ENCODE measurements around the gene ADD1.

The ADD1 gene

DNA sequence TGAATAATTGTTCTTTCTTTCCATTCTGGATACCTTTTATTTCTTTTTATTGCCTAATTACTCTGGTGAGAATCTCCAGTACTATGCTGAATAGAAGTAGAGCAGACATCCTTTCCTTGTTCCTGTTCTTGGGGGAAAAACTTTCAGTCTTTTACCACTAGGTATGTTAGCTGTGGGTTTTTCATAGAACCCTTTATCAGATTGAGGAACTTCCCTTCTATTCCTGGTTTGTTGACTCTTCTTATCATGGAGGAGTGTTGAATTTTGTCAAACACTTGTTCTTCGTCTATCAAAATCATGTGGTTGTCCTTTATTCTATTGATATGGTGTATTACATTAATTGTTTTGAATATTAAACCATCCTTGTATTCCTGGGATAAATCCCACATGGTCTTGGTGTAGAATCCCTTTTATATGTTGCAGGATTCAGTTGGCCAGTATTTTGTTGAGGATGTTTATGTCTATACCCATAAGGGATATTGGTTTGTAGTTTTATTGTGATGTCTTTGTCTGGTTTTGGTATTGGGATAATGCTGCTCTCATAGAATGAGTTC is 27.2 kb upstream of the ADD1 start:
- no peaks in the 10 kb centered on the region for H3K79me2 ChIP-seq (ENCODE audit: control insufficient read depth, low read length)
- peaks cover 10% of the 10 kb centered on the region for H3F3A ChIP-seq (ENCODE audit: control insufficient read depth, insufficient read depth)
- H4K20me1 ChIP-seq (ENCODE audit: control insufficient read depth, insufficient read depth, low read depth, low read length): no peaks in the 10 kb centered on the region
- H3K4me3 ChIP-seq (ENCODE audit: low read length): no peak overlapping the region
- H3K4me1 ChIP-seq (ENCODE audit: control insufficient read depth, low read length): peaks cover 43% of the 10 kb centered on the region
- H3K27ac ChIP-seq (ENCODE audit: low read depth, low read length): no peak overlapping the region
- 0 out of 2 replicates have a peak, but pooled peaks cover 4% of the 10 kb centered on the region for H3K9me3 ChIP-seq (ENCODE audit: control insufficient read depth, insufficient read depth, low read length)
- no peak for TF ChIP-seq EZH2phosphoT487 (IDR thresholded peaks at IDR 0.05; ENCODE audit: borderline replicate concordance, low read length)
- TF ChIP-seq, protein P1, sequence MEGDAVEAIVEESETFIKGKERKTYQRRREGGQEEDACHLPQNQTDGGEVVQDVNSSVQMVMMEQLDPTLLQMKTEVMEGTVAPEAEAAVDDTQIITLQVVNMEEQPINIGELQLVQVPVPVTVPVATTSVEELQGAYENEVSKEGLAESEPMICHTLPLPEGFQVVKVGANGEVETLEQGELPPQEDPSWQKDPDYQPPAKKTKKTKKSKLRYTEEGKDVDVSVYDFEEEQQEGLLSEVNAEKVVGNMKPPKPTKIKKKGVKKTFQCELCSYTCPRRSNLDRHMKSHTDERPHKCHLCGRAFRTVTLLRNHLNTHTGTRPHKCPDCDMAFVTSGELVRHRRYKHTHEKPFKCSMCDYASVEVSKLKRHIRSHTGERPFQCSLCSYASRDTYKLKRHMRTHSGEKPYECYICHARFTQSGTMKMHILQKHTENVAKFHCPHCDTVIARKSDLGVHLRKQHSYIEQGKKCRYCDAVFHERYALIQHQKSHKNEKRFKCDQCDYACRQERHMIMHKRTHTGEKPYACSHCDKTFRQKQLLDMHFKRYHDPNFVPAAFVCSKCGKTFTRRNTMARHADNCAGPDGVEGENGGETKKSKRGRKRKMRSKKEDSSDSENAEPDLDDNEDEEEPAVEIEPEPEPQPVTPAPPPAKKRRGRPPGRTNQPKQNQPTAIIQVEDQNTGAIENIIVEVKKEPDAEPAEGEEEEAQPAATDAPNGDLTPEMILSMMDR (IDR thresholded peaks at IDR 0.05; ENCODE audit: low read depth, low read length, poor library complexity, severe bottlenecking): no peak
- H3K27me3 ChIP-seq (ENCODE audit: control insufficient read depth, low read length): peaks cover 31% of the 10 kb centered on the region
- H3K36me3 ChIP-seq (ENCODE audit: control insufficient read depth, low read length): no peaks in the 10 kb centered on the region
- H3K9me2 ChIP-seq (replicated peaks; ENCODE audit: control insufficient read depth, low read length): no peaks in the 10 kb centered on the region
- H3K4me2 ChIP-seq (ENCODE audit: low read length): no peak overlapping the region

DNA sequence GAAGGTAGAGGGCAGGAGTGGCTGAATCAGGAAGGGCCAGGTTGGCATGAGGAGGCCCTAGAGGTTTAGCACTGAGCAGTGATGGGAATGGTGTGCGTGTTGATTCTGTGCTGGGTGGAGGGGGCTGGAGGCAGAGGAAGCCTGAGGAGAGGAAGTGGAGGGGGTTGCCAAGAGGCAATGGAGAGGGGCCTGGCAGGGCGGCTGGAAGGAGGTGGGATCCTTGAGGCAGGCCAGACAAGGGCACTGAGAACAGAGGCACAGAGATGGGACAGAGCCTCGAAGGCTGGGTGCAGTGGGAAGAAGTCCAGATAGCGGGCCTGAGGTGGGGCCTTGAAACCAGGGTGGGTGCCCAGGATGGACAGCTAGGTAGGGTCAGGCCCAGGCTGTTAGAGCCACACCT is 26.5 kb upstream of the ADD1 start:
- 0 out of 2 replicates have a peak, but pooled peaks cover 7% of the 10 kb centered on the region for H3F3A ChIP-seq (ENCODE audit: control insufficient read depth, insufficient read depth)
- H3K9me2 ChIP-seq (replicated peaks; ENCODE audit: control insufficient read depth, low read length): no peaks in the 10 kb centered on the region
- no peak overlapping the region for H3K27ac ChIP-seq (ENCODE audit: low read depth, low read length)
- no peaks in the 10 kb centered on the region for H3K79me2 ChIP-seq (ENCODE audit: control insufficient read depth, low read length)
- H3K4me2 ChIP-seq (ENCODE audit: low read length): no peak overlapping the region
- no peak for TF ChIP-seq EZH2phosphoT487 (IDR thresholded peaks at IDR 0.05; ENCODE audit: borderline replicate concordance, low read length)
- TF ChIP-seq, protein P1 (IDR thresholded peaks at IDR 0.05; ENCODE audit: low read depth, low read length, poor library complexity, severe bottlenecking): no peak
- H3K27me3 ChIP-seq (ENCODE audit: control insufficient read depth, low read length): peaks cover 31% of the 10 kb centered on the region
- 0 out of 2 replicates have a peak, but pooled peaks cover 4% of the 10 kb centered on the region for H3K9me3 ChIP-seq (ENCODE audit: control insufficient read depth, insufficient read depth, low read length)
- H3K4me3 ChIP-seq (ENCODE audit: low read length): no peak overlapping the region
- peaks cover 36% of the 10 kb centered on the region for H3K4me1 ChIP-seq (ENCODE audit: control insufficient read depth, low read length)
- no peaks in the 10 kb centered on the region for H4K20me1 ChIP-seq (ENCODE audit: control insufficient read depth, insufficient read depth, low read depth, low read length)
- H3K36me3 ChIP-seq (ENCODE audit: control insufficient read depth, low read length): no peaks in the 10 kb centered on the region

DNA sequence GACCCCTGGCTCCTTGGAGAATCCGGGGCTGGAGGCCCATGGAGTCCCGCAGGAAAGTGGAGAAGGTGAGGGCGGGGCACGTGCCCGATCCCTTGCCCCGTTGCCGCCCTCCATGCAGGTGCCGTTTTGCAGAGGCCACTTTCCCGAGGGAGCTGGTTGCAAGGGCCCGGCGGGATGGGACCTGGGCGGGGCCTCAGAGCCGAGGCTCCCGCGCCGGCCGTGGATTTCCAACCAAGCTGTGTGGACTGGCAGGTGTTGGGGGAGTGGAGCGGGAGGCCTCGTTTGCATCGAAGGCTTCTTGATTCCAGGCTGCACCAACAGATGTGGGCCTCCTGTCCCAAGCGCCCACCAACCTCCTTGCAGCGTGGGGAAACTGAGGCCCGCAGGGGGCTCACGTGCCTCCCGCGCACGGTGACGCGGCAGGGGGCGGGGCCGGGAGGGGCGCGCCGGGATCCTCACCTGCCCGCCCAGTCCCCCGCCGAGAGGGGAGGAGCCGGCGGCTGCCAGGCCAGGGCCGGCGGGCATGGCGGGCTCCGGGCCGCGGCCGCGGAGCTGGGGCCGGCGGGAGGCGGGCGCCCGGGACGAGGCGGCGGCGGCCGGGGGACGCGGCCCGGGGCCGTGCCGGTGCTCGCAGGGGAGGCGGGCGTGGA is 25.8 kb upstream of the ADD1 start:
- Histone ChIP-seq H3F3A (ENCODE audit: control insufficient read depth, insufficient read depth) (0 out of 2 replicates have a peak, but pooled peaks cover 7% of the 10 kb centered on the region), H3K4me3 (ENCODE audit: low read length) (peak overlapping the region; percentile 21), H3K4me1 (ENCODE audit: control insufficient read depth, low read length) (peaks cover 29% of the 10 kb centered on the region), H3K27me3 (ENCODE audit: control insufficient read depth, low read length) (peaks cover 31% of the 10 kb centered on the region), H3K9me2 (replicated peaks; ENCODE audit: control insufficient read depth, low read length) (no peaks in the 10 kb centered on the region), H3K4me2 (ENCODE audit: low read length) (peak overlapping the region; percentile 49), H3K36me3 (ENCODE audit: control insufficient read depth, low read length) (no peaks in the 10 kb centered on the region), H3K27ac (ENCODE audit: low read depth, low read length) (no peak overlapping the region), H3K9me3 (ENCODE audit: control insufficient read depth, insufficient read depth, low read length) (0 out of 2 replicates have a peak, but pooled peaks cover 4% of the 10 kb centered on the region), H4K20me1 (ENCODE audit: control insufficient read depth, insufficient read depth, low read depth, low read length) (no peaks in the 10 kb centered on the region), H3K79me2 (ENCODE audit: control insufficient read depth, low read length) (no peaks in the 10 kb centered on the region)
- TF ChIP-seq, protein P1 (IDR thresholded peaks at IDR 0.05; ENCODE audit: low read depth, low read length, poor library complexity, severe bottlenecking): no peak
- TF ChIP-seq EZH2phosphoT487 (IDR thresholded peaks at IDR 0.05; ENCODE audit: borderline replicate concordance, low read length): no peak

All from DOHH2 (cell line).